Measurements from ENCODE around the gene MYLK. TPM values are rescaled to one million over a fixed set of nuclear protein-coding genes. Genes with fewer than 3 reads are reported as not detected.

MYLK gene
- total and polyA plus RNA-seq, 9 donors = 50.2 to 645 (median 205) TPM

DNA sequence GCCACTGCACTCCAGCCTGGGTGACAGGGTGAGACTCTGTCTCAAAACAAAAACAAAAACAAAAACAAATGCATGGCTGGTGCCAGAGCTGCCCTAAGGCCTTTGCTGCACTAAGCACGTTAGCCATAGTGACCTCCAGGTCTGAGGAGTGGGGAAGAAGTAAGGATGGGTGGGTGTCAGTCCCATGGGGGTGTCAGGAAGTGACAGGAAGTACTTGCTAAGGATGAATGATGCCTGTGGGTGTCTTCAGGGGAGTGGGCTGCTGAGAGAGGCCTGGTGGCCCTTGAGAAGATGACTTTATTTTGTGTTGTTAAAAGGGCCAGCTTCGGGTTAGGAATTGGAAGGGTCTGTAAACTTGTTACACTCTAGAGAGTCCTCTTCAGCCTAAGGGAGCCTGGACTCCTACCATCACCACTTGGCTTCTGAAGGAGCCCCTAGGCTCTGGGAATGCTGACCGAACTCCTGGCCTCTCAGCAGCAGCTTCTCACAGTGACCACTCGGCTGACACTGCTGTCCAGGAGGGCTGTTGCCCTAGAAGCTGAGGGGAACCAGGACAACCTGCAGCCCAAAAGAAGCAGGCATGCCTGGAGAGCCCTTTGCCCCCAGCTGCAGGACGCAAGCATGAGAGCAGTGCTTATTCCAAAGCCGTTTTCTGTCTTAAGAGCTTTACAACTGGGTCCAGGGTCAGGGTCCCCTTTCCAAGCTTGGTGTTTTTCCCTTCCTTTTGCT, 116.4 kb downstream of the MYLK start:
- H3K27ac ChIP-seq = no peak overlapping the region
- no peaks in the 10 kb centered on the region for H3K9me3 ChIP-seq
- 93 to 94% (median 94%) methylated on average over 6 of the region's 6 CpGs for WGBS, 3 donors
- H3K4me3 ChIP-seq = no peak overlapping the region
- H3K27me3 ChIP-seq = peaks cover 3% of the 10 kb centered on the region
- DNase-seq = no peak
- TF ChIP-seq, protein P1, sequence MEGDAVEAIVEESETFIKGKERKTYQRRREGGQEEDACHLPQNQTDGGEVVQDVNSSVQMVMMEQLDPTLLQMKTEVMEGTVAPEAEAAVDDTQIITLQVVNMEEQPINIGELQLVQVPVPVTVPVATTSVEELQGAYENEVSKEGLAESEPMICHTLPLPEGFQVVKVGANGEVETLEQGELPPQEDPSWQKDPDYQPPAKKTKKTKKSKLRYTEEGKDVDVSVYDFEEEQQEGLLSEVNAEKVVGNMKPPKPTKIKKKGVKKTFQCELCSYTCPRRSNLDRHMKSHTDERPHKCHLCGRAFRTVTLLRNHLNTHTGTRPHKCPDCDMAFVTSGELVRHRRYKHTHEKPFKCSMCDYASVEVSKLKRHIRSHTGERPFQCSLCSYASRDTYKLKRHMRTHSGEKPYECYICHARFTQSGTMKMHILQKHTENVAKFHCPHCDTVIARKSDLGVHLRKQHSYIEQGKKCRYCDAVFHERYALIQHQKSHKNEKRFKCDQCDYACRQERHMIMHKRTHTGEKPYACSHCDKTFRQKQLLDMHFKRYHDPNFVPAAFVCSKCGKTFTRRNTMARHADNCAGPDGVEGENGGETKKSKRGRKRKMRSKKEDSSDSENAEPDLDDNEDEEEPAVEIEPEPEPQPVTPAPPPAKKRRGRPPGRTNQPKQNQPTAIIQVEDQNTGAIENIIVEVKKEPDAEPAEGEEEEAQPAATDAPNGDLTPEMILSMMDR (IDR thresholded peaks at IDR 0.05) = no peak
- TF ChIP-seq EP300 (IDR thresholded peaks at IDR 0.05) = no peak
- TF ChIP-seq POLR2A (IDR thresholded peaks at IDR 0.05) = no peak
- intact Hi-C loops (cut with DNase I) = no loop called here
- H3K4me1 ChIP-seq (ENCODE audit: insufficient read depth) = no peaks in the 10 kb centered on the region
- H3K36me3 ChIP-seq = no peaks in the 10 kb centered on the region

DNA sequence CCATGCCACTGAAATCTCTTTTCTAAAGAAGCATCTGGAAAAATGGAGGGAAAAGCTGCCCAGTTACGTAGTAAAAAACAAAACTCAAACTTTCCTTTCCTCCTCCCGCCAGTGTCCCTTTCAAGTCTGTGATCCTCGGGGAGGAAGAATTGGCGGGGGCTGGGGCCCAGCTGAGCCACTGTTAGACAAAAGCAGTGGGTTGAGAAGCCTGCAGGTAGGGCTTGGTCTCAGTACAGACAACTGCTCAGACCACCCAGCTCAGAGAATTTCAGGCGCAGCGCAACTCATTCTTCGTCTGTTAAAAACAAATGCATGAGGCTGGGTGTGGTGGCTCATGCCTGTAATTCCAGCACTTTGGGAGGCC, 117.1 kb downstream of the MYLK start:
- Histone ChIP-seq H3K9me3 (no peaks in the 10 kb centered on the region), H3K4me1 (ENCODE audit: insufficient read depth) (no peaks in the 10 kb centered on the region), H3K4me3 (no peak overlapping the region), H3K27ac (no peak overlapping the region), H3K36me3 (no peaks in the 10 kb centered on the region), H3K27me3 (no peaks in the 10 kb centered on the region)
- DNase-seq = no peak
- WGBS, 3 donors = 89 to 93% (median 90%) methylated on average over 7 of the region's 7 CpGs
- TF ChIP-seq EP300 (IDR thresholded peaks at IDR 0.05) = no peak
- TF ChIP-seq, protein P1 (IDR thresholded peaks at IDR 0.05) = no peak
- TF ChIP-seq POLR2A (IDR thresholded peaks at IDR 0.05) = no peak
- intact Hi-C loops (cut with DNase I) = no loop called here

DNA sequence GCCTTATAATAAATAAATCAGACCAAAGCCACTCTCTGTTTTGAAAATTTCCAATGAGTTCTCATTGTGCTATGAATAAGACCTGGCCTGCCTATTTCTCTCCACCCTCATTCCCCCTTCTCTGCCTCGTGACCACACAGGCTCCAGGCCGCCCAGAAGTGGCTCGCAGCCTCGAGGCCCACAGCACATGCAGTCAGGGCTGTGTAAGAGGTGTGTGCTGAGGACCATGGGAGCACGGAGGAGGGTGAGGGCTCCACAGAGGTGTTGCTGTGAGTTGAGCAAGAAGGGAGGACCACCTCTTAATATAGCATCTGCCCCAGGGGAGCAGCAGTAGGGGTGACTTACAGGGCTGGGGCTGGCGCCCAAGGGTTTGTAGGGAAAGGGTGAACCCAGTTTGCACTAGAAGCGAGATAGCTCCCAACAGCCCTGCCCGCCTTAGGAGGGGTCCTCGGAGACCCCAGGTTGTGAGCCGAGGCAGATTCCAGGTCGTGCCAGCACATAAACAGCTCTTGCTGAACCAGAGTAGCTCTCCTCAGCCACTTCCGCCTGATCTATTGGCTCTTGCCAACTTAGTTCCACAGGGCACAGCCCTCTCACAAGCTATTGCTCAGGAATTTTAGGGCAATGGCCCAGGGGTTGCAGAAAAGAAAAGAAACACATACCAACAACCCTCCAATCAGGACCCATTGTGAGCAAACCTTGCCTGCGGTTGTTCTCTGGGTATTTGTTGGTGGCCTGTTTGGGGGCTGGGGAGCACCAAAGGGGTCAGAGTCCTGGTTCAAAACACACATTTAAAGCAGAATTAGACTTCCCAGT, 117.7 kb downstream of the MYLK start:
- 80 to 86% (median 82%) methylated on average over 13 of the region's 13 CpGs for WGBS, 3 donors
- DNase-seq = no peak
- no peaks in the 10 kb centered on the region for H3K27me3 ChIP-seq
- H3K9me3 ChIP-seq = no peaks in the 10 kb centered on the region
- H3K27ac ChIP-seq = no peak overlapping the region
- no peaks in the 10 kb centered on the region for H3K36me3 ChIP-seq
- no peaks in the 10 kb centered on the region for H3K4me1 ChIP-seq (ENCODE audit: insufficient read depth)
- TF ChIP-seq EP300 (IDR thresholded peaks at IDR 0.05) = no peak
- TF ChIP-seq POLR2A (IDR thresholded peaks at IDR 0.05) = no peak
- TF ChIP-seq, protein P1 (IDR thresholded peaks at IDR 0.05) = no peak
- intact Hi-C loops (cut with DNase I) = no loop called here
- H3K4me3 ChIP-seq = no peak overlapping the region

DNA sequence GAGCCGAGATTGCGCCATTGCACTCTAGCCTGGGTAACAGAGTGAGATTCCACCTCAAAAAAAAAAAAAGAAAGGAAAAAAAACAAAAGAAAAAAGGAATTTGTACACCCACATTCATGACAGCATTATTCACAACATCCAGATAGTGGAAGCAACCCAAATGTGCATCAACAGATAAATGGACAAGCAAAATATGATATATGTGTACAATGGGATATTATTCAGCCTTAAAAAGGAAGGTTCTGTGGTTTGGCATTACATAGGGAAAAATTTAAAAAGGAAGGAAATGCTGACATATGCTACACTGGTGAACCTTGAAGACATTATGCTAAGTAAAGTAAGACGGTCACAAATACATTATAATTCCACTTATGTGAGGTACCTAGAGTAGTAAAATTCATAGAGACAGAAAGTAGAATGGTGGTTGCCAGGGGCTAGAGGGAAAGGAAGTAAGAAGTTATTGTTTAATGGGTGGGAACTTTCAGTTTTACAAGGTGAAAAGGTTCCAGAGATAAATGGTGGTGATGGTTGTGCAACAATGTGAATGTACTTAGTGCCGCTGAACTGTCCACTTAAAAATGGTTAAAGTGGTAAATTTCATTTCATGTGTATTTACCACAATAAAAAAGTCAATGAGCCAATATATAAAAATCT, 118.5 kb downstream of the MYLK start:
- TF ChIP-seq, protein P1 (IDR thresholded peaks at IDR 0.05) = no peak
- TF ChIP-seq EP300 (IDR thresholded peaks at IDR 0.05) = no peak
- TF ChIP-seq POLR2A (IDR thresholded peaks at IDR 0.05) = no peak
- H3K9me3 ChIP-seq = no peaks in the 10 kb centered on the region
- intact Hi-C loops (cut with DNase I) = no loop called here
- no peak overlapping the region for H3K27ac ChIP-seq
- H3K36me3 ChIP-seq = no peaks in the 10 kb centered on the region
- H3K4me1 ChIP-seq (ENCODE audit: insufficient read depth) = no peaks in the 10 kb centered on the region
- H3K4me3 ChIP-seq = no peak overlapping the region
- 79 to 89% (median 84%) methylated on average over 4 of the region's 4 CpGs for WGBS, 3 donors
- no peak for DNase-seq
- H3K27me3 ChIP-seq = no peaks in the 10 kb centered on the region
